SIG-M5 (cell line): ENCODE results near the gene MAB21L4.
A peak's percentile ranks its signal among the peaks of the same experiment; 100 is the strongest.

Experiments
- DNase-seq: peaks from one replicate; lab custom pipeline; 2025; lab: John Stamatoyannopoulos, UW

The MAB21L4 gene

DNA sequence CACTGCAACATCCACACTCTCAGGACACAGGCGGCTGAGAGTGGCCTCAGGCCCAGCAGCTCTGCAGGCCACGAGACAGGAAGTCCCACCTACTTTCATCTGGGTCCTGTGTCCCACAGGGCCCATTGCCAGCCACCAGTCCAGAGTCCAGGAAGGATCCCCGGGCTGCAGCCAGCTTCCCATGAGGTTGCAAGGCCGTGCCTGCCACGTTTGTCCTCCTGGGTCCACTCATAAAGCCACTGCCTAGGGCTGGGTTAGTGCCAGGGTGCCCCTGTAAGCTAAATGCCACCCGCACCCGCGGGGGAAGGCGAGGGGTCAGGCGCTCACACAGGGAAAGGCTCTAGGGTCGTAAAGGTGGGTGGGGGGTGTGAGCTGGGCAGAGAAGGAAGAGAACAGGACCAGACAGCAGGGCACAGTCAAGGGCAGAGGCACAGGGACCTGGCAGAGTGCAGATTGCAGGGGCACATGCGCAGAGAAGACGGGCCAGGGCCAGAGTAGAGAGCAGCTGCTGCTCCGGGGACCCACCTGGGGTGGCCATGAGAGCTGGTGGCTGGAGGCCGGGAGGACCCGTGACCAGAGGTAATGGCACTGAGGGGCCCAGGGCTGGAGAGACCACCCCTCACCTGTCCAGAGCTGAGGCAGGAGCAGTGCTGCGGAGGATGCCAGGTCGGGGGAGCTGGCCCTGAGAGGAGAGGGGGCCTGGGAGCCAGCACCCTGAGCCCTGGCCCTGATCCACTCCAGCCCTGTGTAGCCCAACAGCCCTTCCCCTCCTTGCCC is 19.3 kb downstream of the MAB21L4 start:
- no peak for DNase-seq

DNA sequence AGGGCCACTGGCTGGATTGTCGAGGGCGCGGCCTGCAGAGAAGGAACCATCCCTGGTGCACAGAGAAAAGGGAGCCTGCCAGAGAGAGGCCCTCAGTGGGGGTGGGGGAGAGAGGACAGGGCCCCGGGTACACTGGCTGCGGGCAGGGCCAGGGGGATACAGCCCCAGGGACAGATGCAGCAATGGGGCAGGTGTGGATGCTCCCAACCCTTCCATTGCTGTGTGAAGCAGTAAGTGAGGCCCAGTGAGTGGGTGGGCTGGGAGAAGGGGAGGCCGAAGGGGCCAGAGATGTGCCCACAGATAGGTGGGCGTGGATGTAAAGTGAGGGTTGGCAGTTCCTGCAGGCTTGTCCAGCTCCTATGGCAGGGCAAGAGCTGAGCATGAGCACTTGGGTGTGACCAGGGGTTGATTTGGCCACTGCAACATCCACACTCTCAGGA is 19.9 kb downstream of the MAB21L4 start:
- no peak for DNase-seq

DNA sequence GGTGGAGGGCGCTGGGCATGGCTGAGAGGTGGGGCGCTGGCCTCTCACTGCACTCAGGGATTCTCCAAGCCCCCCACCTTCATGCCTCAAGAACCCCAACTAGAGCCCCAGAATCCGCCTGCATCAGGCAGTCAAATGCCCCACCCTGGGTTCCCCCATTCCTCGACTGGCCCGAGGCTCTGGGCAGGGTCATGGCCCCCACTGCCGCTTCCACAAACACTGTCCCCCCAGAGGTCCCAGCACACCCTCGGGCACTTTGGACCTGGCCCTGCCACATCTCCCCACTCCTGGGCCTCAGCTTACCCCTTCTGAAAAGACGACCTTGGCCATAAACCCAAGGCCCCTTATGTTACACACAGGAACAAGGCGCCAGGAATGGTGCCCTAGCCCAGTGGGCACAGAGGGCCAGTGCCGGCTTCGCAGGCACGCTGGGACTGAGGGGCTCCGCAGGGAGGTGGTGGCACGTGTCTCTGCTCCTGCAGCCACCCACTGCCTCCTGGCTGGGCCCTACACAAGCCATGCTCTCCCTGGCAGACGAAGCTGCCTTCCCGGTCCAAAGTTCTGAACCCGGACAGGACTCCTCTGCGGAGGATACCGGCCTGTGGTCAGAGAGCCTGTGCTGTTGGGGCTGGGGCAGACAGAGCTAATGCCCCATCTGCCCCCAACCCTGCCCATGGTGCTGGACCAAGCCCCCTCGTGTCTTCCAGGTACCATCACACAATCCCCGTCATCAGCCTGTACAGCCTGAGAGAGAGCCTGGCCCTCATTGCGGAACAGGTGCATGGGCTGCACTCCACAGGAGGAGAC is 20.5 kb downstream of the MAB21L4 start:
- DNase-seq, result no peak

GRCh38 chr2:240874715-240875227 is 21.2 kb downstream of the MAB21L4 start:
- no peak for DNase-seq

DNA sequence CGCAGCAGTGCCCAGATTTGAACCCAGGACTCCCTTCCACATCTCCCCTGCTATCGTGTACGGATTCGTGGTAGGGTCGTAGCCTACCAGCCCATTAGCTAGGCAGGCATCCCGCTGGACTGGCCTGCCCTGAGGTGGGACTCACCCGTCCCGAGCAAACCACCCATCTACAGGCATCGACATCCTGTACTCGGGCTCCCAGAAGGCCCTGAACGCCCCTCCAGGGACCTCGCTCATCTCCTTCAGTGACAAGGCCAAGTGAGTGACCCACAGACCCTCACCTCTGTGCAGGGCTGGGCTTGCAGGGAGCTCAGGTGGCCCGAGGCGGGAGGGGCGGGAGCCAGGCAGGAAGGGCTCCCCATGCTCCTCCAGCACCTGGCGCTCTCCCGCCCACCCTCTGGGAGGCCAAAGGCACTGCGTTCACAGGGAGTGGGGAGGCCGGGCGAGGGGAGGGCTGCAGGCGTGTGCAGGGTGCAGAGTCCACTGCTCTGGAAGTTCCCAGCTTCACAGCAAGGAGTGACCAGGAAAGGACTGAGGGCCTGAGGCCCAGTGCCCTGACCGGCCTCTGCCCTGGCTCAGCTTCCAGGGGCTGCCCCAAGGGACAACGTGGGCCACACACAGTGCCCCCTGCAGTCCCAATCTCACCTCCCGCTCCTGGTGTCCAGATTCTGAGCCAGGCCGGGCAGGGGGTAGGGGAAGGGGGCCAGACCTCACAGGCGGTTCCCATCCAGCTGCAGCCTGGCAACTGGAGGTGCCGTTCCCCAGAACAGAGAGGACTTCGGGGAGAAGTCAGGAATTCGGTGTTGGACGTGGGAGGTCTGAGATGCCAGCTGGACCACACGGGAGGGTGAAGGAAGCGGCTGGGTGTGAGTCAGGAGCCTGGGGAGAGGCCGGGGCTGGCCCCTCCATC is 21.9 kb downstream of the MAB21L4 start:
- no peak for DNase-seq

- no peak for DNase-seq
These were observed 22.7 kb downstream of the MAB21L4 start for GRCh38 chr2:240873098-240873788.

- DNase-seq, result no peak
These were observed 23.4 kb downstream of the MAB21L4 start for GRCh38 chr2:240872317-240873097.

DNA sequence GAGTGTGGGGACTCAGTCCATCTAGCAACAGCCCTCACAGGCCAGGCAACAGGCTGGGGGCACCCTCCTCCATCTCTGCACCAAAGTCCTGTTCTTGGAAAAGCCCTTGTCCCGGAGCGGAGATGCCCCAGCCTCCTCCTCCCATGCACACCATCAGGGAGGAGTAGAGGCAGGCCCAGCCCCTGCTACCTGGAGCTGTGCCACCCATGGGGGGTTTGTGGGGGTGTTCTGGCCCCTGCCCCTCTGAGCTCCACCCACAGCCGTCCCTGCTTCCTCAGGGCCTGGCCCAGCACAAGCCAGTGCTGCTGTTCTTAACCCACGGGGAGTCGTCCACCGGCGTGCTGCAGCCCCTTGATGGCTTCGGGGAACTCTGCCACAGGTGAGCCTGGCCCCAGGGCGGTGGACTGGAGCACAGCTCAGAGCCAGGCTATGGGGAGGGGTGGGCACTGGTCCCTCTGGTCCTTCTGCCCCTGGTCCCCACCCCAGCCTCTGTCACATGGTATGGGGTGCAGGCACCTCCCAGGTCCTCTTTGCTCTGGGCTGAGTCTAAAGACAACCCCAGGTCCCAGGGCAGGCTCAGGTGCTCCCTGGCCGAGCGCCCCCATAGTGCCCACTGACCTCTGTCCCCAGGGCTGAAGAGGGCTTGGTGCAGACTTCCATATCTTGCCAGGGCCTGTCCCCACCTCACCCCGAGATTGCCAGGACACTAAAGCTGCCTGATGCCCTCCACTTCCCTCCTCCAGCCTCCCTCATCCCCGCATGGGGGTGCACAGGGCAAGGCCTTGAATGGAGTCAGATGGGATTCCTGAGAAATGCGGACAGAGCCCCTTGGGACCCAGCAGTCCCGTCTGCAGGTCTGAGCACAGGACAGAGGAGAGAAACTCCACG is 24.6 kb downstream of the MAB21L4 start:
- DNase-seq, result no peak

DNA sequence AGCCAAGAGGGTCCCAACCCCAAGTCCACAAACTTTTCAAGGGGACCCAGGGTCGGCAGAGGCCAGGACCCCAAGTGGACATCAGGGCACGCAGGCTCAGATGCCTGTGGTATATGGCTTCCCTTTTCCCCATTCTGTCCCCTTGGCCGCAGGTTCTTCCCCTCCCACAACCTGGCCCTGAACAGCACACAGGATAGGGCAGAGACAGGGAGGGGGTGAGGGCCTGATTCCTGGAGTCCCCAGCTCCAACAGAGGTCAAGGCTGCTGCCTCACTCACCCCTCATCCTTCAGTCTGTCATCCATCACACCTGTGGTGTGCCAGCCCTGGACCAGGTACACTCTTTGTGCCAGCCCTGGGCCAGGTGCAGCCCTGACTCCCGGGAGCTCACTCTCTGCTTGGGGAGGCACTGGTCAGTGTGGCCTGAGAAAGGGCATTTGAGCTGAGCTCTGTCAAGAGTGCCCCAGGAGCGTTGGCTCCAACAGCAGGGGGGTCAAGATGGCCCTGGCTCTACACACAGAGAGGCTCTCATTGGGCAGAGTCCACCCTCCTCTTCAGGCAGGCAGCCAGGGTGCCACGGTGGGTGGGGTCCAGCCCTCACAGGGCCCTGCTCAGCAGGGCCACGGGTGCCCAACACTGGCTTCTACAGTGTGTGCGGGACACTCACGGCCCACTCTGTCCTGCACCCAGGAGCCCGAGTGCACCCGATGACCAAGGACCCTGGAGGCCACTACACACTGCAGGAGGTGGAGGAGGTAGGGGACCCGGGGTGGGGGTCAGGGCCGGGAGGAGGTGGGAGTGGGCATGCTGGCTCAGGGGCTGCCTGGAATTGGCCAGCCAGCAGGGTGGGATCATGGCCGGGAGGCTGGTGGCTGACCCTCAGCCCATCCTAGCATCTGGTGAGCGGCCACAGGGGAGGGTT is 25.7 kb downstream of the MAB21L4 start:
- no peak for DNase-seq

DNA sequence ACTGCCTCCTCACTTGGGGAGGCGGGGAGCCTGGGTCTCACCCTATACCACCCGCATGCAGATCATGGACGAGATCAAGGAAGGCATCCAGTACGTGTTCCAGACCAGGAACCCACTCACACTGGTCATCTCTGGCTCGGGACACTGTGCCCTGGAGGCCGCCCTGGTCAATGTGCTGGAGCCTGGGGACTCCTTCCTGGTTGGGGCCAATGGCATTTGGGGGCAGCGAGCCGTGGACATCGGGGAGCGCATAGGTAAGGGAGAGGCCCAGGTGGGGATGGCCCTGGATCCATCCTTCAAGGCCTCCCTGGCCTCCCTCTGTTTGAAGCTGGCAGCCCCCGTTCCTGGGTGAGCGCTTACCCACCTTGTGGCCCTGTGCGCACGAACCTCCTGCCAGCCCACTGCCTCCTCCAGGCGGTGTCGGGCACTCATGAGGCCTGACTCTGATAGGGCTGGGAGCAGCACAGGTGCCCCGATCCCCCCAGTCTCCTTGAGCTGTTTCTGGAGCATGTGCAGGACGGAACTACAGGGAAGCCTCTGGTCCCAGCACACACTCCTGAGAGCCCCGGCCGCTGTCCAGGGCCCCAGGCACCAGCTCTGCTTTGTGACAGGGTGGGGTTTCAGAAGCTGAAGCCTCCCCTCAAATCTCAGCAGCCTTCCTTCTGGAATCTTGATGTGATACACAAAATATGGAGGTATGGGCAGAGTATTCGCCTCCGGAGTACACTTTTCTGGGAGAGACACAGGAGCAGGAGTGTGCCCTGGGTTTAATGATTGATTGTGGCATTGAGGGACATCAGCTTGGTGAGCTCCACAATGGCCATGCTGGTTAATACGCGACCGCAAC is 26.6 kb downstream of the MAB21L4 start:
- DNase-seq, result no peak

DNA sequence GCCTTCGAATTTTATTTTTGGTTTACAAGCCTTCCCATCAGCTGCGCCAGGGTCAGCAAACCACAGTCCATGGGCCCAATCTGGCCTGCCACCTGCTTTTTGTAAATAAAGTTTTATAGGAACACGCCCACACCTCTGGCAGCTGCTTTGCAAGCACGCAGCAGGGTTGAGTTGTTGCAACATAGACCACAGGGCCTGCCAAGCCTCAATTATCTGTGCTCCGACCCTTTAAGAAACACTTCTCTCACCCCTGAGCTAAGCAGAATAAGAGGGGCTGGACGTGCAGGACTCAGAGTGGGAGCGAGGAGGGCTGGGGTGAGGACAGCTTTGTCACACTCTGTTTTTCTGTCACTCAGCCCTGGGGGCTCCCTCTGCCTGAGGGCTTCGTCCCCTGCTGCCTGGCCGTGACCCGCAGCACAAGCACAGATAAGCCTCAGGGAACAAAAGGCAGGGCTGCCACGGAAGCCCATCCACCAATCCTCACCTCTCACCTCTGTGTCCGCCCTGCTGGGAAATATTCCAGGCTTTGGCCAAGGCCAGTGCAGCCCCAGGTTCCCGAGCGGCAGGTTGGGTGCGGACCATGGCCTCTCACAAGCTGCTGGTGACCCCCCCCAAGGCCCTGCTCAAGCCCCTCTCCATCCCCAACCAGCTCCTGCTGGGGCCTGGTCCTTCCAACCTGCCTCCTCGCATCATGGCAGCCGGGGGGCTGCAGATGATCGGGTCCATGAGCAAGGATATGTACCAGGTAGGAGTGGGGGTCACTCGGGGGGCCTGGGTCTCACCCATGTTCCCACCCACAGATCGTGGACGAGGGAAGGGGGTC is 27.5 kb downstream of the MAB21L4 start, which contains the start of gene AGXT:
AGXT (plus strand) TSS at position 539 of the 823 bp plus-strand sequence; CDS start at position 581, 42 bp downstream.
- peak; percentile 17 for DNase-seq

DNA sequence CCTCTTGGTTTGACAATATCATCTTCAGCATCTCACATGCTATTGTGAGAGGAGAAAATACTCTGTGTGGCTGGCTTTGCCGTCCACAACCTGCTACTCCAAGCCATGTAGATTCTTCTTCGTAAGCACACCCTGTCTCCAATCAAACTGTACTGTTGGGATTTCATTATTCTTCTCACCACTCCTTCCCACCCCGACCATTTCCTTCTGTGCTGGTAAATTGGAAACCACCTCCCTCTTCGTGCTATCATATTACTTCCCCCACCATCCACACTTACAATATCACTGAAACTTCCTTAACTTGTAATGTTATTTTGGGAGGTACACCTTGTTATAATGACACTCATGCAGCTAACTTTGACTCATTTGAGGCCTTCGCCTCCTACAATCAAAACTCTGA is 30.6 kb downstream of the MAB21L4 start:
- no peak for DNase-seq

- no peak for DNase-seq
These were observed 31.5 kb downstream of the MAB21L4 start for GRCh38 chr2:240864475-240864874.

DNA sequence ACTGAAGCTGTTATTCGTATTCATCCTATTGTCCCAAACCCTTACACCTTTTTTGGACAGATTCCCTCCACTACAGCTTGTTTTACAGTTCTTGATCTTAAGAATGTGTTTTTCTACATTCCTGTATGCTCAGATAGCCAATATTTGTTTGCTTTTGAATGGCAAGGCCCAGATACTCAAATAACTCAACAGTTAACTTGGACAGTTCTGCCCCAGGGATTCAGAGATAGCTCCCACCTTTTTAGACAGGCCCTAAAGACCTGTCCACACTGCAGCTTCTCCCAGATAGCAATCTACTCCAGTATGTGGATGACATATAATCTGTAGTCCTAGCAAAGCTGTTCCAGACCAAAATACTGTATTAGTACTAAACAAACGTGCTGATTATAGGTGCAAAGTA is 34.4 kb downstream of the MAB21L4 start:
- DNase-seq, result no peak

DNA sequence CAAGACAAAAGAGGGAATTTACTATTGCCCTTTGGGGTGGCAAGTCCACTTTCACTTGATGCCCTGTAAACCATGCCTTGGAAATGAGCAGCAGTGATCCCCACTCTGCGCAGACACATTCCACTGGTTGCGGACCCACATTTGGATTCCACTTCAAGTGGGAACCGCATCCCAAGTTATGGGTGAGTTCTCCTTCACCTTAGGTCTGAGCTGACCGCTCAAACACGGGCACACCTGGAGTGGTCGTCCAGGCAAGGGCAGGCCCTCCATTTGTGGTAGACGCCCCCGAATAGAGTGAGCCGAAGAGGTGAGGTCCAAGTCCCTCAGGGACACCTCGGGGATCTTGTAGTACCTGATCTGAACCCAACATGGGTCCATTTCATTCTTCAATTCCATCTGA is 37.1 kb downstream of the MAB21L4 start:
- DNase-seq, result no peak

- DNase-seq, result no peak
These were observed 37.6 kb downstream of the MAB21L4 start for GRCh38 chr2:240858321-240858720.
